ENCODE measurements around the gene SNTG2. TPM values are rescaled to one million over a fixed set of nuclear protein-coding genes. Genes with fewer than 3 reads are reported as not detected.

Gene SNTG2
- total RNA-seq, 5 donors from 2014 or later (not counting 1 experiment from before 2014, with no cell fraction given) = 0.86 to 4.8 (median 2.7) TPM

GRCh38 chr2:1230155-1230893, 279.7 kb downstream of the SNTG2 start:
- CTCF ChIA-PET = no interaction called here
- Mint-ChIP-seq H3K9me3 (no peaks in the 10 kb centered on the region), H3K4me1 (no peaks in the 10 kb centered on the region), H3K27ac (no peak overlapping the region), H3K4me3 (no peak overlapping the region), H3K36me3 (no peaks in the 10 kb centered on the region), H3K27me3 (no peaks in the 10 kb centered on the region)
- Histone ChIP-seq H3K4me3 (ENCODE audit: control insufficient read depth in 1 of 2, extremely low read depth in 1 of 2, low read length in 1 of 2) (no peak overlapping the region), H3K4me1 (ENCODE audit: control insufficient read depth in 1 of 2, extremely low read depth in 1 of 2, insufficient read depth in 2 of 2, low read length in 2 of 2) (no peaks in the 10 kb centered on the region), H3K36me3 (ENCODE audit: control insufficient read depth in 2 of 2, extremely low read depth in 1 of 2, insufficient read depth in 1 of 2, low read length in 1 of 2) (no peaks in the 10 kb centered on the region), H3K27me3 (replicated peaks in 1 of 2; ENCODE audit: control insufficient read depth in 2 of 2, extremely low read depth in 1 of 2, insufficient read depth in 2 of 2, low read length in 1 of 2) (peaks cover 0 to 2% of the 10 kb centered on the region in 2 experiments), H3K27ac (ENCODE audit: low read length) (no peak overlapping the region), H3K9me3 (no peaks in the 10 kb centered on the region)
- no peak for DNase-seq
- POLR2A ChIA-PET = no interaction called here
- 92% methylated on average over 19 of the region's 19 CpGs for WGBS (ENCODE audit: insufficient coverage)
- no peak for ATAC-seq (replicated peaks in 1 of 4)

- no peaks in the 10 kb centered on the region for H3K36me3 ChIP-seq (ENCODE audit: control insufficient read depth in 2 of 2, extremely low read depth in 1 of 2, insufficient read depth in 1 of 2, low read length in 1 of 2)
- no peak overlapping the region for H3K27ac ChIP-seq (ENCODE audit: low read length)
- POLR2A ChIA-PET = no interaction called here
- no peaks in the 10 kb centered on the region for H3K9me3 ChIP-seq
- CTCF ChIA-PET = no interaction called here
- ATAC-seq (replicated peaks in 1 of 4) (no peak), DNase-seq (no peak)
- Mint-ChIP-seq H3K4me1 (no peaks in the 10 kb centered on the region), H3K27ac (no peak overlapping the region), H3K9me3 (no peaks in the 10 kb centered on the region), H3K4me3 (no peak overlapping the region), H3K36me3 (no peaks in the 10 kb centered on the region), H3K27me3 (no peaks in the 10 kb centered on the region)
- 72% methylated on average over 7 of the region's 11 CpGs for WGBS (ENCODE audit: insufficient coverage)
- H3K4me1 ChIP-seq (ENCODE audit: control insufficient read depth in 1 of 2, extremely low read depth in 1 of 2, insufficient read depth in 2 of 2, low read length in 2 of 2) = no peaks in the 10 kb centered on the region
- no peak overlapping the region for H3K4me3 ChIP-seq (ENCODE audit: control insufficient read depth in 1 of 2, extremely low read depth in 1 of 2, low read length in 1 of 2)
- H3K27me3 ChIP-seq (replicated peaks in 1 of 2; ENCODE audit: control insufficient read depth in 2 of 2, extremely low read depth in 1 of 2, insufficient read depth in 2 of 2, low read length in 1 of 2) = no peaks in the 10 kb centered on the region
Observed at GRCh38 chr2:1231466-1232063, 280.9 kb downstream of the SNTG2 start.

GRCh38 chr2:1233281-1233680, 282.6 kb downstream of the SNTG2 start:
- 92% methylated on average over 11 of the region's 15 CpGs for WGBS (ENCODE audit: insufficient coverage)
- POLR2A ChIA-PET = no interaction called here
- no peaks in the 10 kb centered on the region for H3K36me3 ChIP-seq (ENCODE audit: control insufficient read depth in 2 of 2, extremely low read depth in 1 of 2, insufficient read depth in 1 of 2, low read length in 1 of 2)

GRCh38 chr2:1234731-1235308, 284.2 kb downstream of the SNTG2 start:
- Mint-ChIP-seq H3K27ac (no peak overlapping the region), H3K9me3 (no peaks in the 10 kb centered on the region), H3K36me3 (no peaks in the 10 kb centered on the region), H3K4me3 (no peak overlapping the region), H3K27me3 (no peaks in the 10 kb centered on the region), H3K4me1 (no peaks in the 10 kb centered on the region)
- Histone ChIP-seq H3K9me3 (no peaks in the 10 kb centered on the region), H3K27me3 (replicated peaks in 1 of 2; ENCODE audit: control insufficient read depth in 2 of 2, extremely low read depth in 1 of 2, insufficient read depth in 2 of 2, low read length in 1 of 2) (peaks cover 0 to 4% of the 10 kb centered on the region in 2 experiments), H3K36me3 (ENCODE audit: control insufficient read depth in 2 of 2, extremely low read depth in 1 of 2, insufficient read depth in 1 of 2, low read length in 1 of 2) (no peaks in the 10 kb centered on the region), H3K4me1 (ENCODE audit: control insufficient read depth in 1 of 2, extremely low read depth in 1 of 2, insufficient read depth in 2 of 2, low read length in 2 of 2) (no peaks in the 10 kb centered on the region), H3K27ac (ENCODE audit: low read length) (no peak overlapping the region), H3K4me3 (ENCODE audit: control insufficient read depth in 1 of 2, extremely low read depth in 1 of 2, low read length in 1 of 2) (no peak overlapping the region)
- POLR2A ChIA-PET = no interaction called here
- CTCF ChIA-PET = no interaction called here
- DNase-seq (no peak), ATAC-seq (replicated peaks in 1 of 4) (no peak)
- WGBS (ENCODE audit: insufficient coverage) = 91% methylated on average over 9 of the region's 13 CpGs

More at GRCh38 chr2:1233281-1233680, 282.6 kb downstream of the SNTG2 start:
- no peaks in the 10 kb centered on the region for H3K4me1 ChIP-seq (ENCODE audit: control insufficient read depth in 1 of 2, extremely low read depth in 1 of 2, insufficient read depth in 2 of 2, low read length in 2 of 2)
- Mint-ChIP-seq H3K4me3 (no peak overlapping the region), H3K4me1 (no peaks in the 10 kb centered on the region), H3K27me3 (no peaks in the 10 kb centered on the region), H3K27ac (no peak overlapping the region), H3K36me3 (no peaks in the 10 kb centered on the region), H3K9me3 (no peaks in the 10 kb centered on the region)
- no peak overlapping the region for H3K4me3 ChIP-seq (ENCODE audit: control insufficient read depth in 1 of 2, extremely low read depth in 1 of 2, low read length in 1 of 2)
- ATAC-seq (replicated peaks in 1 of 4) (no peak), DNase-seq (no peak)
- no peaks in the 10 kb centered on the region for H3K9me3 ChIP-seq
- H3K27ac ChIP-seq (ENCODE audit: low read length) = no peak overlapping the region
- H3K27me3 ChIP-seq (replicated peaks in 1 of 2; ENCODE audit: control insufficient read depth in 2 of 2, extremely low read depth in 1 of 2, insufficient read depth in 2 of 2, low read length in 1 of 2) = peaks cover 0 to 4% of the 10 kb centered on the region in 2 experiments
- CTCF ChIA-PET = no interaction called here

- Mint-ChIP-seq H3K4me1 (no peaks in the 10 kb centered on the region), H3K36me3 (no peaks in the 10 kb centered on the region), H3K9me3 (no peaks in the 10 kb centered on the region), H3K27ac (no peak overlapping the region), H3K4me3 (no peak overlapping the region), H3K27me3 (no peaks in the 10 kb centered on the region)
- ChIA-PET POLR2A (no interaction called here), CTCF (no interaction called here)
- Histone ChIP-seq H3K4me3 (ENCODE audit: control insufficient read depth in 1 of 2, extremely low read depth in 1 of 2, low read length in 1 of 2) (no peak overlapping the region), H3K4me1 (ENCODE audit: control insufficient read depth in 1 of 2, extremely low read depth in 1 of 2, insufficient read depth in 2 of 2, low read length in 2 of 2) (no peaks in the 10 kb centered on the region), H3K9me3 (no peaks in the 10 kb centered on the region), H3K36me3 (ENCODE audit: control insufficient read depth in 2 of 2, extremely low read depth in 1 of 2, insufficient read depth in 1 of 2, low read length in 1 of 2) (no peaks in the 10 kb centered on the region), H3K27me3 (replicated peaks in 1 of 2; ENCODE audit: control insufficient read depth in 2 of 2, extremely low read depth in 1 of 2, insufficient read depth in 2 of 2, low read length in 1 of 2) (peaks cover 0 to 4% of the 10 kb centered on the region in 2 experiments), H3K27ac (ENCODE audit: low read length) (no peak overlapping the region)
- no CpG with 5 or more reads among the region's 5 CpGs for WGBS (ENCODE audit: insufficient coverage)
- DNase-seq = no peak
- no peak for ATAC-seq (replicated peaks in 1 of 4)
Observed at GRCh38 chr2:1235806-1236205, 285.2 kb downstream of the SNTG2 start.

- Mint-ChIP-seq H3K36me3 (no peaks in the 10 kb centered on the region), H3K4me1 (no peaks in the 10 kb centered on the region), H3K4me3 (no peak overlapping the region), H3K27me3 (no peaks in the 10 kb centered on the region), H3K27ac (no peak overlapping the region), H3K9me3 (no peaks in the 10 kb centered on the region)
- peaks cover 0 to 4% of the 10 kb centered on the region in 2 experiments for H3K27me3 ChIP-seq (replicated peaks in 1 of 2; ENCODE audit: control insufficient read depth in 2 of 2, extremely low read depth in 1 of 2, insufficient read depth in 2 of 2, low read length in 1 of 2)
- no peaks in the 10 kb centered on the region for H3K4me1 ChIP-seq (ENCODE audit: control insufficient read depth in 1 of 2, extremely low read depth in 1 of 2, insufficient read depth in 2 of 2, low read length in 2 of 2)
- ATAC-seq (replicated peaks in 1 of 4) (no peak), DNase-seq (no peak)
- POLR2A ChIA-PET = no interaction called here
- CTCF ChIA-PET = no interaction called here
- H3K27ac ChIP-seq (ENCODE audit: low read length) = no peak overlapping the region
- no peaks in the 10 kb centered on the region for H3K36me3 ChIP-seq (ENCODE audit: control insufficient read depth in 2 of 2, extremely low read depth in 1 of 2, insufficient read depth in 1 of 2, low read length in 1 of 2)
- no peak overlapping the region for H3K4me3 ChIP-seq (ENCODE audit: control insufficient read depth in 1 of 2, extremely low read depth in 1 of 2, low read length in 1 of 2)
- no CpG with 5 or more reads among the region's 1 CpG for WGBS (ENCODE audit: insufficient coverage)
- no peaks in the 10 kb centered on the region for H3K9me3 ChIP-seq
Observed at GRCh38 chr2:1236606-1237005, 286.0 kb downstream of the SNTG2 start.

Measured in T-cell (primary cell).